ENCODE measurements around the gene KSR2.

GRCh38 chr12:117797202-117797601 is 171.6 kb downstream of the KSR2 start:
- TF ChIP-seq CTCF (IDR thresholded peaks at IDR 0.05) = no peak
- TF ChIP-seq POLR2A (IDR thresholded peaks at IDR 0.05) = no peak
- no peak for TF ChIP-seq EP300 (IDR thresholded peaks at IDR 0.05)

Data from ovary (tissue), 3 donors.